Peyer's patch (tissue), 4 donors: ENCODE data around the gene SLC25A48. TPM values are rescaled to one million over a fixed set of nuclear protein-coding genes. Genes with fewer than 3 reads are reported as not detected.

Experiments
- DNase-seq, 3 donors: peaks; one replicate each; pipeline ENCODE4 v3.0.0-alpha.2; 2017 to 2019
- H3K27ac ChIP-seq, 4 donors: fragments of 200-600 bp; sonication (generic); one replicate each; pipeline ENCODE4 v1.5.1; 2016 to 2019
- H3K27me3 ChIP-seq, 2 donors: fragments of 200-600 bp; sonication (generic); one replicate each; pipeline ENCODE4 v1.5.1; 2019
- H3K36me3 ChIP-seq, 3 donors: fragments of 200-600 bp; sonication (generic); one replicate each; pipeline ENCODE4 v1.5.1; 2016 to 2019
- H3K4me1 ChIP-seq, 4 donors: fragments of 200-600 bp; sonication (generic); one replicate each; pipeline ENCODE4 v1.5.1; 2016 to 2019
- H3K4me3 ChIP-seq, 4 donors: fragments of 200-600 bp; sonication (generic); 1 replicate in 3 of 4; 2 replicates in 1 of 4; pipeline ENCODE4 v1.5.1; 2016 to 2019; ENCODE audit warnings: mild to moderate bottlenecking in 1 of 4
- H3K9me3 ChIP-seq, 4 donors: fragments of 200-600 bp; sonication (generic); one replicate each; pipeline ENCODE4 v1.5.1; 2016 to 2019; ENCODE audit warnings: mild to moderate bottlenecking in 1 of 4
- POLR2A ChIP-seq, 2 donors: fragments of 450-650 bp; IDR thresholded peaks; one replicate each; pipeline ENCODE4 v1.5.1; 2017; ENCODE audit warnings: antibody characterized with exemption in 2 of 2, mild to moderate bottlenecking in 2 of 2, moderate library complexity in 2 of 2
- total RNA-seq, 4 donors: library from RNA; depleted of rRNA; stranded (reverse); fragments of >200 nt; gene quantifications; one replicate each; pipeline ENCODE4 v1.1.0, GENCODE V29; 2016
- TF ChIP-seq, protein P1 (sequence below), 6 experiments: fragments of 450-650 bp in 4 of 6; fragments of 200-600 bp in 2 of 6; sonication (generic) in 1 of 6; IDR thresholded peaks; one replicate each; pipeline ENCODE4 v1.5.1; 2017 to 2019; ENCODE audit warnings: antibody characterized with exemption in 6 of 6, mild to moderate bottlenecking in 3 of 6, moderate library complexity in 1 of 6

Gene SLC25A48, protein sequence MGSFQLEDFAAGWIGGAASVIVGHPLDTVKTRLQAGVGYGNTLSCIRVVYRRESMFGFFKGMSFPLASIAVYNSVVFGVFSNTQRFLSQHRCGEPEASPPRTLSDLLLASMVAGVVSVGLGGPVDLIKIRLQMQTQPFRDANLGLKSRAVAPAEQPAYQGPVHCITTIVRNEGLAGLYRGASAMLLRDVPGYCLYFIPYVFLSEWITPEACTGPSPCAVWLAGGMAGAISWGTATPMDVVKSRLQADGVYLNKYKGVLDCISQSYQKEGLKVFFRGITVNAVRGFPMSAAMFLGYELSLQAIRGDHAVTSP
- total RNA-seq, result 10 to 100 TPM in 2 of 4 donors, 1 to 10 TPM in 2; 8.3 to 11.6 (median 10.3) TPM

DNA sequence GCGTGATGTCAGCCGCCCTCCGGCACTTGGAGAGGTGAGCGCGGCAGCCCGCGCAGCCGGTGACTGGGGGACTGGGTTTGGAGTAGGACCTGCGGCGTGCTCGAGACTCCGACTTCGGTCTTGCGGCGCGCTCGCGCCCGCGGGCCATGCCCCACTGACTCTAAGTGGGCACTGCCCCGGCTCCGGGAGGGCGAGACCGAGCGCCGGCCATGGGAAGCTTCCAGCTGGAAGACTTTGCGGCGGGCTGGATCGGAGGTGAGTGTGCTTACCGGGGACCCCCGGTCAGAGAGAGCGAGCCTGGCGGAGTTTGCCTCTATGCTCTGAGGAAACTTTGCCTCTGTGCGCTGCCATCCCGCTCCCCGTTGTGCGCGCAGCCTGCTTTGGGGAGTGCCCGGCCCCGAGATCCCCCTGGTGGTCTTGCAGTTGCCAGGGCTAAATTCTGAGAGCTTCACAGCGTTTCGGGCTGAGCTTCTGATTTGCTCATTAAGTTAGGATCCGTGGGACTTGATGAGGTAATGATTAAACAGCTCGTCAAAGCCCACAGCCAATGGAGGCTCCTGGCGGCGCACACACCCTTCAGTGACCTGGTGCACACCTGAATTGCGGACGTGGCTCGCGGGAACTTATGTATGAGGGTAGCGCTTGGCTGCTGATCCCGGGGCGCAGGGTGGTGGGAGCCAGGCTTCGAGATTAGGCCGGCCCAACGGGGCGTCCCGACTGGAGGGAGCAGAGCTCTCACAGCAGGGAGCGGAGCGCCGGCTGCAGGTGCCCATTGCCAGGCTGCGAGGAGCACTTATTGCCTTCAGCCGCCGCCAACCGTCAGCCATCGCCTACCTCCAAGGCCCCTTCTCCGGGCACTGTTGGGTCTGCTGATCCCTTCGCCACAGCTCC lies at the start of gene SLC25A48:
SLC25A48 (plus strand) TSS at position 25 of the 891 bp plus-strand sequence; CDS start at position 210, 185 bp downstream.
- Histone ChIP-seq H3K4me1 (peaks cover 0 to 10% (median 0%) of the 10 kb centered on the region in 4 donors), H3K9me3 (no peaks in the 10 kb centered on the region), H3K36me3 (no peaks in the 10 kb centered on the region), H3K27ac (peak within 1 kb of the TSS in 3 of 4 donors; percentile 62 to 87 (median 67)), H3K27me3 (no peaks in the 10 kb centered on the region), H3K4me3 (peak within 1 kb of the TSS; percentile 20 to 66 (median 36))
- peak; percentile 45 to 67 for TF ChIP-seq POLR2A (IDR thresholded peaks at IDR 0.05)
- TF ChIP-seq, protein P1, sequence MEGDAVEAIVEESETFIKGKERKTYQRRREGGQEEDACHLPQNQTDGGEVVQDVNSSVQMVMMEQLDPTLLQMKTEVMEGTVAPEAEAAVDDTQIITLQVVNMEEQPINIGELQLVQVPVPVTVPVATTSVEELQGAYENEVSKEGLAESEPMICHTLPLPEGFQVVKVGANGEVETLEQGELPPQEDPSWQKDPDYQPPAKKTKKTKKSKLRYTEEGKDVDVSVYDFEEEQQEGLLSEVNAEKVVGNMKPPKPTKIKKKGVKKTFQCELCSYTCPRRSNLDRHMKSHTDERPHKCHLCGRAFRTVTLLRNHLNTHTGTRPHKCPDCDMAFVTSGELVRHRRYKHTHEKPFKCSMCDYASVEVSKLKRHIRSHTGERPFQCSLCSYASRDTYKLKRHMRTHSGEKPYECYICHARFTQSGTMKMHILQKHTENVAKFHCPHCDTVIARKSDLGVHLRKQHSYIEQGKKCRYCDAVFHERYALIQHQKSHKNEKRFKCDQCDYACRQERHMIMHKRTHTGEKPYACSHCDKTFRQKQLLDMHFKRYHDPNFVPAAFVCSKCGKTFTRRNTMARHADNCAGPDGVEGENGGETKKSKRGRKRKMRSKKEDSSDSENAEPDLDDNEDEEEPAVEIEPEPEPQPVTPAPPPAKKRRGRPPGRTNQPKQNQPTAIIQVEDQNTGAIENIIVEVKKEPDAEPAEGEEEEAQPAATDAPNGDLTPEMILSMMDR (IDR thresholded peaks at IDR 0.05), result peak in 3 of 6 experiments; percentile 38 to 82 (median 77)
- peak in 2 of 3 donors; percentile 84 to 86 for DNase-seq

- H3K4me3 ChIP-seq, result no peak overlapping the region
- no peaks in the 10 kb centered on the region for H3K4me1 ChIP-seq
- no peaks in the 10 kb centered on the region for H3K9me3 ChIP-seq
- no peaks in the 10 kb centered on the region for H3K36me3 ChIP-seq
- TF ChIP-seq, protein P1 (IDR thresholded peaks at IDR 0.05), result no peak
- no peak for TF ChIP-seq POLR2A (IDR thresholded peaks at IDR 0.05)
- no peaks in the 10 kb centered on the region for H3K27me3 ChIP-seq
- H3K27ac ChIP-seq, result no peak overlapping the region
- no peak for DNase-seq
Observed at GRCh38 chr5:135800656-135801055, 33.8 kb upstream of the SLC25A48 start.

DNA sequence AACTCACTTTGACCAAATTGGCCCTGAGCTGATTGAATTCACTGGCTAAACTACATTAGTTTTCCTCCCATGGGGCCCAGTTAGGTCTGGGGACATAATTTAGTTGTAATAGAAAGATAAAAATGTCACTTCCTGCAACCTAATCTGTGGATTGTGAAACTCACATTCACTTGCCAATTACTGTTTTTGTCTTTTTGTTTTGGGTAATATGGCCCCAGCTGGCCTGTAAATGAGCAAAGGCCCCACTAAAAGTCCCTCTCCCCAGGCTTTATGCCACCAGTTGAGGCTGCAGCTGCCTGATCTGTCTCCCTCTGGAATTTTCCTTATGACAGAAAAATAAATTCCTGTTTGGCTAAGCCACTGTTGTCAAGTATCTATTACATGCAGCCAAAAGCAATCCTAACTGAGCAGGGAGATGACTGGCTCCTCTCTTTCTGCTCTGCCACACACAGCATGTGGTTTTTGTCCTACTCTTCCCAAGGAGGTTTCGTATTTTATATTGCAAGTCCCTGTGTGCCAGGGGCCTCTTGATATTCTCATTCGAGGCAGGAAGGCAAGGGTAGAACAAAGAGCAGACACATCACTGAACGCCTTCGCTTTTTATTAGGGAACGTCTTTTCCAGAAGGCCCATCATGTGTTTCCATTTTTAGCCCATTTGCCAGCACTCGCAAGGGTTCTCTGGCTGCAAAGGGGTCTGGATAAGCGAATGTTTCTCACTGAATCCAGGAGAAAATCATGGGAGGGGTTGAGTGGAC lies 24.1 kb upstream of the SLC25A48 start:
- no peaks in the 10 kb centered on the region for H3K9me3 ChIP-seq

DNA sequence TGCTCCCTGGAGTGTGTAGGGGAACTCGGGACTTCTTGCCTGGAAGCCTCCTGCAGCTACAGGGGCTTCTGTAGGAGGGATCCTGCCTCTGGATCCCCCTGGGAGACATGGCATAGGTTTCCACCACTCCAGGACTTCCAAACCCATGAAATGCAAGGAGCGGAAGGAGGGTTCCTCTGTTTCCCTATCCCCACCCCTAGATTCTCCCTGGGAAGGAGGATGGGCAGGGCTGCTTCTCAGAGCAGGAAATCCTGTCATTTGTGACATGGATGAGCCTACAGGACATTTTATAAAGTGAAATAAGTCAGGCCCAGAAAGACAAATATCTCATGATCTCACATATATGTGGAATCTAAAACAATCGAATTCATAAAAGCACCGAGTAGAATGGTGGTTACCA lies 23.5 kb upstream of the SLC25A48 start:
- no peaks in the 10 kb centered on the region for H3K36me3 ChIP-seq
- no peak overlapping the region for H3K4me3 ChIP-seq
- H3K4me1 ChIP-seq, result no peaks in the 10 kb centered on the region
- TF ChIP-seq POLR2A (IDR thresholded peaks at IDR 0.05), result no peak
- TF ChIP-seq, protein P1 (IDR thresholded peaks at IDR 0.05), result no peak
- DNase-seq, result no peak
- no peaks in the 10 kb centered on the region for H3K27me3 ChIP-seq
- H3K27ac ChIP-seq, result no peak overlapping the region
- no peaks in the 10 kb centered on the region for H3K9me3 ChIP-seq

More for the DNA sequence above, 24.1 kb upstream of the SLC25A48 start:
- Histone ChIP-seq H3K36me3 (no peaks in the 10 kb centered on the region), H3K27ac (no peak overlapping the region), H3K4me1 (no peaks in the 10 kb centered on the region), H3K4me3 (no peak overlapping the region), H3K27me3 (no peaks in the 10 kb centered on the region)
- TF ChIP-seq, protein P1 (IDR thresholded peaks at IDR 0.05), result no peak
- TF ChIP-seq POLR2A (IDR thresholded peaks at IDR 0.05), result no peak
- no peak for DNase-seq

DNA sequence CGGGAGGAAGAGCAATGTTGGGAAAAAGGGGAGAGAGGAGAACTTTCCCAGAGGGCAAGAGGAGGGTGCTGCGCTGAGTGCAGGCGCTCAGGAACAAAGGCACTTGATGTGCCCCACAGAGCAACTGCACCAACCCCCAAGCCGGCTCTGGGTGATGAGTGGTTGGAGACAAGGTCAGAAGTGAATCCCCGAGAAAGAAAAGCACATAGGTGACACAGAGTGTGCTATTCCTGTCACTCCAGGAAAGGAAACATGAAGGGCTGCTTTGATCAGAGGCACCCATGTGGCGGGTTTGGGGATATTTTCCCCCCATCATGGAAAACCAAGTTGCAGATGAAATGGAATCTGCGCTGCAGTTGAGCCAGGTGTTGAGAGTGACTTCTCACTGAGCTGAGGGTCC lies 20.7 kb upstream of the SLC25A48 start:
- Histone ChIP-seq H3K27ac (no peak overlapping the region), H3K27me3 (no peaks in the 10 kb centered on the region), H3K9me3 (no peaks in the 10 kb centered on the region), H3K4me3 (no peak overlapping the region), H3K36me3 (no peaks in the 10 kb centered on the region), H3K4me1 (no peaks in the 10 kb centered on the region)
- DNase-seq, result no peak
- TF ChIP-seq, protein P1 (IDR thresholded peaks at IDR 0.05), result no peak
- TF ChIP-seq POLR2A (IDR thresholded peaks at IDR 0.05), result no peak
